ACC112 (cell line): ENCODE results near the gene CILP.

Experiments used
- H2AFZ ChIP-seq: fragments of 200-600 bp; sonication (generic); one replicate; pipeline ENCODE4 v1.6.0; 2017; ENCODE audit warnings: antibody characterized with exemption, low read length; ENCODE audit not compliant: unreplicated experiment
- H3K27ac ChIP-seq: fragments of 200-600 bp; sonication (generic); 2 replicates; pipeline ENCODE4 v1.5.1; 2014; ENCODE audit warnings: low read depth, mild to moderate bottlenecking, antibody characterized with exemption, low read length, moderate library complexity
- H3K27me3 ChIP-seq: fragments of 200-600 bp; sonication (generic); 2 replicates; pipeline ENCODE4 v1.6.1; 2014; ENCODE audit warnings: mild to moderate bottlenecking, antibody characterized with exemption, low read length, moderate library complexity, mixed read lengths; ENCODE audit not compliant: insufficient read depth
- H3K36me3 ChIP-seq: fragments of 200-600 bp; sonication (generic); 2 replicates; pipeline ENCODE4 v1.6.1; 2016; ENCODE audit warnings: mild to moderate bottlenecking, antibody characterized with exemption, low read length, moderate library complexity, mixed read lengths; ENCODE audit not compliant: insufficient read depth
- H3K4me1 ChIP-seq: fragments of 200-600 bp; sonication (generic); one replicate; pipeline ENCODE4 v1.6.1; 2016; ENCODE audit warnings: low read length, mixed read lengths; ENCODE audit not compliant: insufficient read depth, unreplicated experiment, control insufficient read depth
- H3K4me3 ChIP-seq: fragments of 200-600 bp; sonication (generic); 2 replicates; pipeline ENCODE4 v1.5.1; 2014; ENCODE audit warnings: mild to moderate bottlenecking, low read depth, low read length
- H3K79me2 ChIP-seq: fragments of 200-600 bp; sonication (generic); one replicate; pipeline ENCODE4 v1.6.0; 2016; ENCODE audit warnings: low read length; ENCODE audit not compliant: control insufficient read depth, unreplicated experiment, insufficient read depth

The CILP gene

DNA sequence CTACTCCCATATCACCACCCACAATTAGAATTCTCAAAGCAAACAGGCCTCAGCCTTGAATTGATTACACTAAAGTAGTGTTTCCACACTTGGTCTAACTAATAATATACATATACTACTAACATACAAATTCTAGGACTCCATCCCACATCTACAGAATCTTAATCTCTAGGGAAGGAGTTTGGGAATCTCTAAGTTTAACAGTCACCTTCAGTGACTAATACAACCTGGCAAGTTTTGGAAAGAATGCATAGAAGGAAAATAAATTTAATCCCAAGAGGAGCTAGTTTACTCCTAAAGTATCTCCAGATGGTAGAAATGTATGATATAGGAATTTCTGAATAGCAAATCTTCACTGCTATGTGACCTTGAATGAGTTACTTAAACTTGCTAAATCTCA lies 35.2 kb downstream of the CILP start:
- Histone ChIP-seq H2AFZ (no peak overlapping the region), H3K4me3 (no peak overlapping the region), H3K27ac (no peak overlapping the region), H3K4me1 (peaks cover 5% of the 10 kb centered on the region), H3K27me3 (no peaks in the 10 kb centered on the region), H3K36me3 (peaks cover 46% of the 10 kb centered on the region), H3K79me2 (peaks cover 24% of the 10 kb centered on the region)

DNA sequence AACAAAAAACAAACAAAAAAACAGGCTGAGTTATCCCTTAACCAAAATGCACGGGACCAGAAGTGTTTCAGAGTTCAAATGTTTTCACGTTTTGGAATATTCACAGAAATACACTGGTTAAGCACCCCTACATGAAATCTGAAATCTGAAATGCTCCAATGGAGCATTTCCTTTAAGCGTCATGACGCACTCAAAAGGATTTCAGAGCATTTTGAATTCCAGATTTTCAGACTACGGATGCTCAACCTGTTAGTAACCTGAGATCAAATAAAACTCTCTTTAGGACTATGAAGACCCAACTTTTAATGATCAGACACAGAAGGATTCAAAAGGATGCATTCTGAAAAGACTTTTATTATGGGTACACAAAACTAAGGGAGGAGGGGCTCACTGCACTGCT lies 35.8 kb downstream of the CILP start:
- Histone ChIP-seq H3K27ac (no peak overlapping the region), H3K4me1 (peaks cover 5% of the 10 kb centered on the region), H3K27me3 (no peaks in the 10 kb centered on the region), H3K36me3 (peaks cover 46% of the 10 kb centered on the region), H3K4me3 (no peak overlapping the region), H2AFZ (no peak overlapping the region), H3K79me2 (peaks cover 19% of the 10 kb centered on the region)

DNA sequence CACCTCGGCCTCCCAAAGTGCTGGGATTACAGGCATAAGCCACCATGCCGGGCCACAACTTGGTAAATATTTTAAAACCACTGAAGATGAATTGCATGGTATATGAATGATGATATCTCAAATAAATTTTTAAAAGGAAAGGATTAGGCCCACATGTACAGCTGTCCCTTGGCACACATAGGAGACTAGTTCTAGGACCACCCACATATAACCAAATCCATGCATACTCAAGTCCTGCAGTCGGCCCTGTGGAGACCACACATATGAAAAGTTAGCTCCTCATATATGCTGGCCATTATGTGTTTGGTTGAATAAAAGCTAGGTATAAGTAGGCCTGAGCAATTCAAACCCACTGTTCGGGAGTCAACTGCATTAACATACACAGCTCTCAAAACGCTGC lies 36.8 kb downstream of the CILP start:
- Histone ChIP-seq H2AFZ (no peak overlapping the region), H3K36me3 (peaks cover 41% of the 10 kb centered on the region), H3K79me2 (peaks cover 9% of the 10 kb centered on the region), H3K27me3 (no peaks in the 10 kb centered on the region), H3K4me3 (no peak overlapping the region), H3K4me1 (peaks cover 5% of the 10 kb centered on the region), H3K27ac (no peak overlapping the region)

DNA sequence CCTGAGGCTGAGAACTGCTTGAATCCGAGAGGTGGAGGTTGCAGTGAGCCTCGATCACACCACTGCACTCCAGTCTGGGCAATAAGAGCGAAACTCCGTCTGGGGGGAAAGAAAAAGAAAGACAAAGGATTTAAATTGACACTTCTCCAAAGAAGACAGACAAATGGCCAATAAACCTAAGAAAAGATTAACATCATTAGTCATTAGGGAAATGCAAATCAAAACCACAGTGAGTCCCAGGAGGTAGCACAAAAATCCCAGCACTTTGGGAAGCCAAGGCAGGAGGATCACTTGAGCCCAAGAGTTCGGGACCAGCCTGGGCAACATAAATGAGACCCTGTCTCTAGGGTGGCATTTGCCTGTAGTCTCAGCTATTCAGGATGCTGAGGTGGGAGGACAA lies 38.7 kb downstream of the CILP start:
- Histone ChIP-seq H3K27me3 (no peaks in the 10 kb centered on the region), H2AFZ (no peak overlapping the region), H3K27ac (no peak overlapping the region), H3K79me2 (peaks cover 4% of the 10 kb centered on the region), H3K4me1 (no peaks in the 10 kb centered on the region), H3K36me3 (peaks cover 29% of the 10 kb centered on the region), H3K4me3 (no peak overlapping the region)

DNA sequence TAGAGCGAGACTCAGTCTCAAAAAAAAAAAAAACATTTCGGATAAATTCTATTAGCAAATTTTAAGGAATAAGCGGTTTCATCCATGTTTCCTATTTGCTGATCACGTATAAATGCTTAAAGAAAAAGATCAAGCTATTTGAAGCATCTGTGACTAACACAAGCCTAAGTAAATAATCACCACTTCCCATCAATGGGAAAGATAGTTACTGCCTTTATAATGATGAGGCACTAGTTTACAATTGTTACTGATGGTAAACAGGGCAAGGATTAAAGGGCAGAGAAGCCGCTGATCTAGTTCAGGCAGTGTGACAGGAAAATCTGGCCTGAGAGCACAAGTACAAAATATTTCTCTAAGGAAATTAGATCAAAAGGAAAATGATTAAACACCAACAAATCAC lies 39.8 kb downstream of the CILP start:
- Histone ChIP-seq H3K27ac (no peak overlapping the region), H2AFZ (no peak overlapping the region), H3K4me1 (no peaks in the 10 kb centered on the region), H3K27me3 (no peaks in the 10 kb centered on the region), H3K4me3 (no peak overlapping the region), H3K36me3 (peaks cover 26% of the 10 kb centered on the region), H3K79me2 (peaks cover 8% of the 10 kb centered on the region)

DNA sequence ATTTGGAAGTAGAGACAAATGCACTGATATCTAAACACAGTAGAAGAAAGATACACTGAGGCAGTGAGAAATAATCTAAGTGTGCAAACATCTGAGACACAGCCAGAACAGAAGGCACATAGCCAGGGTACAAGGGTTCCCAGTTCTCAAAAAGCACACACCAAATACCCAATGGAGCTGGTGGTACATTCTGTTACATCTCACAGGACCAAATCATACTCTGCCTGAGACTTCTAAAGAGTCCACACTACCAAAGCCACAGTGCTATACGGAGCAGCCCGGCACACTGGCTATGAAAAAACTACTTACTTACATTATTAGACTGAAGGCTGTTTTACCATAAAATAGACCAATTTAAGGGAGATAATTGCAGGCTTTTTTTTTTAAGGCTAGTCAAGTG lies 45.4 kb downstream of the CILP start:
- Histone ChIP-seq H3K27me3 (no peaks in the 10 kb centered on the region), H2AFZ (no peak overlapping the region), H3K4me3 (no peak overlapping the region), H3K4me1 (no peaks in the 10 kb centered on the region), H3K36me3 (peaks cover 27% of the 10 kb centered on the region), H3K27ac (no peak overlapping the region), H3K79me2 (peaks cover 15% of the 10 kb centered on the region)

DNA sequence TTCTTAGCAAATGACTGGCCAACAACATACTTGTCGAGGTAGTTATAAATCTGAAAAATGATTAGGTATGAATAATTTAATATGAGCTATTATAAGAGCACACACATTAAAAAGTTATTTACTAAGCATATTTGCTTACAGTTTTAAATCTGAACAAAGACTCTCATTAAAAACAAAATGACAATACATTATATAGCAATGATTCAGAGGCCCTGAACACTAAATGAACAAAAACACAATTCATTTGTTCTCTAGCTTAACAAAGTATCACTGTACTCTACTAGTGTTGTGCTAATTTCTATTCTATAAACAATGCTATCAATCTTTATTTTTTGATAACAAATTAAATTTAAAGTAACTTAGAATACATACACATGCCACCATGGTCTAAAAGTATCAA lies 47.1 kb downstream of the CILP start:
- Histone ChIP-seq H3K36me3 (peaks cover 30% of the 10 kb centered on the region), H3K4me1 (no peaks in the 10 kb centered on the region), H3K27me3 (no peaks in the 10 kb centered on the region), H3K4me3 (no peak overlapping the region), H2AFZ (no peak overlapping the region), H3K27ac (no peak overlapping the region), H3K79me2 (peaks cover 15% of the 10 kb centered on the region)

DNA sequence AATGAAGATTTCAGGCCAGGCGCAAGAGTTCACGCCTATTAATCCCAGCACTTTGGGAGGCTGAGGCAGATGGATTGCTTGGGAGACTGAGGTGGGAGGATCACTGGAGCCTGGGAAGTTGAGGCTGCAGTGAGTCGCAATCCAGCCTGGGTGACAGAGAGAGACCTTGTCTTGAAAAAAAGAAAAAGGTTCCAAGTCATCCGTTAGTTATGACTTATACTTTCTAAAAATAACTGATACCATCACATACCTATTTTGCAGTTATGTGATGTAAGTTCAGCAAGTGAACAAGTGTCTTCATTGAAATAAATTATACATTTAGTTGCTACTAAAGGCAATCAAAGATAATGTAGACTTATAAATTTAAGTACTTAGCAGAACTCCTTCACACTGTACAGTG lies 48.2 kb downstream of the CILP start:
- peaks cover 15% of the 10 kb centered on the region for H3K79me2 ChIP-seq
- H3K4me3 ChIP-seq = no peak overlapping the region

DNA sequence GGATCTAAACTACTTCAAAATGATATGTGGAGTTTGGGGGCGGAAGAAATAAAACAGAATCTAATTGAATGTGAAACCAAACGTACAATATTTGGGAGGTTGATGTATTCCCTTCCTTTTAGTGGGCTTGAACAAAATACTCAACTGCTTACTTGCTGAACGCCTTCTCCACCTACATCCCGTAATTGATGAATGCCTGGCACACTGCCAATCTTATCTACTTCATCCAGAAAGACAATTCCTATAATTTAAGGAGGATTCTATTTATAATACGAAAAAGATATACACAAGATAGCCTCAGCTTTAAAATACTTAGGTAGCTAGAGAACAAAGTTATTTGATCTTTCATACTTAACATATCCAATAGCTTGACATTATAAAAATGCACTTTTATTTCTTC lies 54.6 kb downstream of the CILP start:
- Histone ChIP-seq H3K4me1 (no peaks in the 10 kb centered on the region), H2AFZ (no peak overlapping the region), H3K27me3 (no peaks in the 10 kb centered on the region), H3K4me3 (no peak overlapping the region), H3K36me3 (peaks cover 42% of the 10 kb centered on the region), H3K27ac (no peak overlapping the region), H3K79me2 (peaks cover under 1% of the 10 kb centered on the region)

More for the DNA sequence above, 48.2 kb downstream of the CILP start:
- no peak overlapping the region for H2AFZ ChIP-seq
- H3K27ac ChIP-seq = no peak overlapping the region
- no peaks in the 10 kb centered on the region for H3K4me1 ChIP-seq
- no peaks in the 10 kb centered on the region for H3K27me3 ChIP-seq
- H3K36me3 ChIP-seq = peaks cover 35% of the 10 kb centered on the region

DNA sequence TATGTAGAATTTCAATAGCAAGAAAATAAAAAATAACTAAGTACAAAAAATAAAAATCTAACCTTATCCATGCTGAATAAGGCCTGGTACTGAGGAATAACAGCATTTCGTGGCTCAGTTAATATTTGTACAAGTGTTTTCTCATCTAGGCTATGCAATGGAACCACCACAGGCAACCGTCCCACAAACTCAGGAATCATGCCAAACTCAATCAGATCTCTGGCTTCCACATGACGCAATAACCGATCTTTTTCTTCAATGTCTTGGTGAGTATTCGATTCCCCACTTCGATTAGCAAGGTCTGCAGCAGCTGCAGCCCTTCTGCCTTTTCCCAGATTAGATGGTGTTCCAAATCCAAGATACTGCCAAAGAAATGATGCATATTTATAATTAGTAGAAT lies 56.6 kb downstream of the CILP start:
- Histone ChIP-seq H3K36me3 (peaks cover 43% of the 10 kb centered on the region), H3K4me1 (no peaks in the 10 kb centered on the region), H3K79me2 (no peaks in the 10 kb centered on the region), H3K27ac (no peak overlapping the region), H2AFZ (no peak overlapping the region), H3K4me3 (no peak overlapping the region), H3K27me3 (no peaks in the 10 kb centered on the region)

DNA sequence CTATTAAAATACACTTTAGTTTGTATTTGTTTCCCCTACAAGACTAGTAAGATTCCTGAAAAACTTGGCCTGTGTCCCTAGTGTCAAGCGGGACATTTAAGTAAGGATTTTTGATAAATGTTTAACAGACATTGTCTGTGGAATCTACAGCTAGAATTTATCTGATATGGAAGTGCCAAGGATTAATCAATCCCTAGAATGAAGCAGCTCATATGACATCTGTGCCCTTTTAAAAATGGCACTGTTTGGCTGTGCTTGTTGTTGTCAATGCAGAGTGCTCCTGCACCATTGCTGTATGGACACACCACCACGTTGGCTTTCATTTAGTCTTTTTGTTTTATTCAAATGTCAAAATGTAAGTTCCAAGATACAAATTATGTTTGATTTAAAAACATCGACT lies 63.4 kb downstream of the CILP start:
- no peaks in the 10 kb centered on the region for H3K79me2 ChIP-seq
- no peaks in the 10 kb centered on the region for H3K27me3 ChIP-seq
- peaks cover 19% of the 10 kb centered on the region for H3K36me3 ChIP-seq
- no peaks in the 10 kb centered on the region for H3K4me1 ChIP-seq
- H3K27ac ChIP-seq = no peak overlapping the region
- H2AFZ ChIP-seq = no peak overlapping the region
- no peak overlapping the region for H3K4me3 ChIP-seq
